D721Med (cell line): ENCODE results near the gene LMBR1.

Source experiments
- DNase-seq: peaks from one replicate; pipeline ENCODE4 v3.0.0; 2011; ENCODE audit warnings: low spot score; ENCODE audit not compliant: insufficient read length
- FAIRE-seq: peaks from 2 replicates; lab custom pipeline; 2011; peaks lifted over from hg19 to GRCh38; lab: Jason Lieb, UNC
- TF ChIP-seq, protein P1 (sequence below): IDR thresholded peaks from 2 replicates; pipeline ENCODE4 v1.5.1; 2012; ENCODE audit warnings: mild to moderate bottlenecking, control low read depth; ENCODE audit not compliant: insufficient read depth; ENCODE audit errors: missing control alignments

LMBR1 gene

DNA sequence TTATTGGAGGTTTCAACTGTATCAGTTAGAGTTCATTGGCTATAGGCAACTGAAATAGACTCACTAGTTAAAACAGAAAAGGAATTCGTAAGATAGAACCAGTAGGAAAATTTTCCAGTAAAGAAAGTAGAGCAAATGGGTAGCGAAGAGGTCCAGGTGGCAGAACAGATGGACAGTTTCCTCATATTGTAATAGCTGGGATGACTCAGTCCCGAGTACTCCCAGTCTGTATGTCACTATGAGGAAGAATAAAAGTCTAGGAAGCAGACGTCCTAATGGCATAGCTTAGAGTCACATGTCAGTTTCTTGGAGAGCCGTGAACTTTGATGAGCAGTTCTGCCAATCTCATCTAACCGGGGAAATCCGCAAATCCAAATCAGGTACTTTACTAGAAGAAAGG, 157.1 kb downstream of the LMBR1 start:
- no peak for FAIRE-seq
- TF ChIP-seq, protein P1, sequence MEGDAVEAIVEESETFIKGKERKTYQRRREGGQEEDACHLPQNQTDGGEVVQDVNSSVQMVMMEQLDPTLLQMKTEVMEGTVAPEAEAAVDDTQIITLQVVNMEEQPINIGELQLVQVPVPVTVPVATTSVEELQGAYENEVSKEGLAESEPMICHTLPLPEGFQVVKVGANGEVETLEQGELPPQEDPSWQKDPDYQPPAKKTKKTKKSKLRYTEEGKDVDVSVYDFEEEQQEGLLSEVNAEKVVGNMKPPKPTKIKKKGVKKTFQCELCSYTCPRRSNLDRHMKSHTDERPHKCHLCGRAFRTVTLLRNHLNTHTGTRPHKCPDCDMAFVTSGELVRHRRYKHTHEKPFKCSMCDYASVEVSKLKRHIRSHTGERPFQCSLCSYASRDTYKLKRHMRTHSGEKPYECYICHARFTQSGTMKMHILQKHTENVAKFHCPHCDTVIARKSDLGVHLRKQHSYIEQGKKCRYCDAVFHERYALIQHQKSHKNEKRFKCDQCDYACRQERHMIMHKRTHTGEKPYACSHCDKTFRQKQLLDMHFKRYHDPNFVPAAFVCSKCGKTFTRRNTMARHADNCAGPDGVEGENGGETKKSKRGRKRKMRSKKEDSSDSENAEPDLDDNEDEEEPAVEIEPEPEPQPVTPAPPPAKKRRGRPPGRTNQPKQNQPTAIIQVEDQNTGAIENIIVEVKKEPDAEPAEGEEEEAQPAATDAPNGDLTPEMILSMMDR: no peak
- DNase-seq: no peak

DNA sequence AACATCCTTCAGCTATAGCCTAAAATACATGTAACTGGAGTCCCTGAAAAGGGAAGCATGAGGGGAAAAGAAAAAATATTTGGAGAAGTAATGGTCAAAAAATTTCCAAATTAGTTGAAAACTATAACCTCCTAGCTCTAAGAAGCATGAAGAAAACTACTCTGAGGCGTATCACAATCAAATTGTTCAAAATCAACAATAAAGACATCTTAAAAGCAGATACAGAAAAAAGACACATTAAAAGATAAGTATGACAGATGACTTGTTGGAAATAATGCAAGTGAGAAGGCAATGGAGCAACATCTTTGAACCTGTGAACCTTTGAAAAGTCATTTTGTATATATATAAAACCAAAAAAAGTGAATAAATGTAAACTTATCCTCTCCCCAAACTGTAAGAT, 159.3 kb downstream of the LMBR1 start:
- TF ChIP-seq, protein P1: no peak
- FAIRE-seq: no peak
- DNase-seq: no peak

DNA sequence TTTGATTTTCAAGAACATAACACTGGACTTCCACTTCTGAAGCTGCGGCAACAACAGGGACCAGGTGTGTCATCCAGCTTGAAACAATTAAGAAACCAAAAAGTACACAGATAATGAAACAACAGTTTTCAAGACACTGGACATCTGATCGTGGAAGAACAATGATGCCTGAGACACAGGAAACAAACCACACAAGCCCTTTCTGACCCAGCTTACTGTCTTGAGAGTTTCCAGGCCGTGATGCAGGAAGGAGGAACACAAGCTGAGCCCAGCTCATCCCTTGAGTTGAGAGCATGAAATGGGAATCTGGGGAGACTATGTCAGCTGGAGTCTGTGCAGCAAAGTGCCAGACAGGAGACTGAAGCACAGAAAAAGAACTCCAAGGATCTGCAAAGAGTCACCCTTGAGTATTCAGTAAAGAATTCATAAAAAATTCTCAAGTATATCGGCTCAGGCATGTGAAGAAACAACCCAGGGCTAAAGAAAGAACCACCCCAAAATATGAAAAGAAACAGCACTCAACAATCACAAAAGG, 160.8 kb downstream of the LMBR1 start:
- DNase-seq (no peak), FAIRE-seq (no peak)
- TF ChIP-seq, protein P1: no peak

DNA sequence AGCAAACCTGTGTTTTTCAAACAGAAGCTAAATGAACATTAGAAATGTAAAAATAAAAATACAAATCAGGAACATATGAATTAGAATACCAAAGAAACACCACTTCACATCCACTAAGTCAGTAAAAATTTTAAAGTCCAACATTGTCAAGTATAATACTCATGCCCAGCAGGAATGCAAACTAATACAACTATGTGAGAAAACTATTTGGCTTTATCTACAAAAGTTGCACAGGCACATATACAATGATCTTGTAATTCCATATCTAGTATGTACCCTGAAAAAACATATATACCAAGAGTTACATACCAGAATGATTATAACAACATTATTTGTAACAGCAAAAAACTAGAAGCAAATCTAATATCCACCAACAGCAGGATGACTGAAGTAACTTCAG, 161.3 kb downstream of the LMBR1 start:
- TF ChIP-seq, protein P1: no peak
- no peak for DNase-seq
- no peak for FAIRE-seq

DNA sequence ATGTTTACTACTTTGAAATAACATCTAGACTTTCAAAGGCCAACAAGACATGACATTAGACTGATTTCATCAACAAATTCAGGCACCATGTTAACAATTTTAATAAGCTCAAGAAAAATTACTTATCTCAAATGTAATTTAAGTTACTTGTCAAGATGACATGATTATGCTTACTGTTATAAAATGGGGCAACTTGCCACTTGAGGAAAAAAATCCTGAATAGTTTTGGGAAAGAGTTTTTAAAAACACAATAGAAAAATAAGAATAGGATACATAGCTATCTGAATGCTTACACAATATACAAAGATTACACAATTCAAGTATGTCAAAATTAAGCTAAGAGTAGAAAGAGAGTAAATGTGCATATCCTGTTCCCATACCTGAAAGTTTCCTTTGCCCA, 167.0 kb downstream of the LMBR1 start:
- DNase-seq (no peak), FAIRE-seq (no peak)
- TF ChIP-seq, protein P1: no peak

DNA sequence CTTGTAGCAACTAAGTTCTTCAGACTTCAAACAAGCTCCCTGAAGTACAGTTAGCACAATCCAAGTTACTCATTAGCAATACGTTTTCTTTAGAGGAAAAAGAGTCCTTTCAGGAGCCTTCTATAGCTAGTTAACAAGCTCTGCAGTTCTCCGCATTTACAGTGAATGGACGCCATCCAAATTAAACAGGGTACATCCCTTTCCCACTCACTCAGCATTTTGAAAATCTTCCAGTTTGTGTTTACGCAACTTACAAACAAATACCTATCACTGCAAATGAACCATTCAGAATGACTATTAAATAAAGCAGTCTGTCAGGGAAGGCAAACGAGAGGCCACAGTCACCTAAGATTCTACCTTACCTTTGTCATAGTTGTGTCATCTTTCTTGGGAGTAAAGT, 167.9 kb downstream of the LMBR1 start:
- TF ChIP-seq, protein P1: no peak
- no peak for DNase-seq
- no peak for FAIRE-seq

DNA sequence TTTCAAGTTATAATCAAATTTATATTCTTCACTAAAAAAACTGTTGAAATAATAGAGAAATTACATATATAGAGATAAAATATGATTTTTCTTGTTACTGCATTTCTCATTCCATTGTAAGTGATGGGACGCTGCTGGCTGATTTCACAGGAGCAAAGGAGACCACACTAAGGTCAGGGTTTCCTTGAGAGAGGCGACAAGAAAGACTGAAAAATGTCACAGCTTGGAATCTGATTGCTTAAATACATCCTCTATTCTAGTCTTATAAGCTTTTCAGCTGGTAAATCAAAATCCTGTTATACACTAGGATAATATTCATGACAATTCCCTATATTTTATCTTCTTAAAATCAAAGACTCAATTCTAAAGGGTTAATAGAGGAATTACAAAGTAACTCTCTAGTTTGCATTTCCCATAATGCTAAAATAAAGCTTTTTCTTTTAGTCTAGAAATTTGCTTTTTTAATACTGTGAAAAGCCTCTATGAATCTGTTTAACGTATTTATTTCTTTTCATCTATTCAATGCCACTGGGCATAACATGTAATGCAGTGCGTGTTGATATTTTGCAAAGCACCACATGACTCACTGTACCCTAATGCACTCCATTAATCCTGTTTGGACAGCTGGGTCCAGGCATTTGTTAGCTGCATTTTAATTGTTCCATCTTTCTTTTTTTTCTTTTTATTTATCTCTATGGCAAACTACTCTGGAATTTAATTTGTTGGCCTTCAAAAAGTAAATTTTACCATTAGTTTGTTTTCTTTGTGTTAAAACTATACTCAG, 170.7 kb downstream of the LMBR1 start:
- no peak for FAIRE-seq
- TF ChIP-seq, protein P1: no peak
- DNase-seq: no peak
